Effector CD4-positive, alpha-beta T cell (primary cell): ENCODE results near the gene FIG4.
"Not testable (repeated sequence)": the region's sequence is repeated elsewhere in the genome, so short reads cannot be mapped to it uniquely, and the experiment has no call there.

Experiments
- DNase-seq: peaks from one replicate; pipeline ENCODE4 v3.0.0-alpha.2; 2020

FIG4 gene

DNA sequence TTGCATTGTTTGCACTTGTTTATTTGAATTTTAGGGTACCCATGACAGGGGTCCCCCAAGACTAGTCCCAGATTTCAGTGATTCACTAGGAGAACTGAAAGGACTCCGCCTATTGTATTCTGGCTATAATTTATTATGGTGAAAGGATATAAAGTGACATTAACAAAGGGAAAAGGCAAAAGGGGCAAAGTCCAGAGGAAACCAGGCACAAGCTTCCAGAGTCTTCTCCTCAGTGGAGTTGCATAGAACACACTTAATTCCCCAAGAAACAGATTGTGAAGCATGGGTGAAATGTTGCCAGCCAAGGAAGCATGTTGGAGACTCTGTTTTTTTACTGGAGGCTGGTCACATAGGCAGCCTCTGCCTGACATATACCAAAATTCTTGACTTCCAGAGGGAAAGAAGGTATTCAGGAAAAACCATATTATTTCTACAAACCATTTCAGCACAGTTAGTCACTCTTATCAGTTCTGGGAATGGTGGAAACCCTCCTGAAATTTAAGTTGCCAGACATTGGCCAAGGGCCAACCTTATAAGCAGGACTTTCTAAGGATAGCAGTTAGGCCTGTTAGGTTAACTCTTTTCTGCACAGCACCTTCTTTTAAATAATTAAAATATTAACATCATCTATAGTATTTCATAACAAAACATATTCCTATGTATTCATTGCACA is 71.8 kb downstream of the FIG4 start:
- no peak for DNase-seq

- DNase-seq: no peak
Observed at GRCh38 chr6:109766167-109766566, 75.1 kb downstream of the FIG4 start.

DNA sequence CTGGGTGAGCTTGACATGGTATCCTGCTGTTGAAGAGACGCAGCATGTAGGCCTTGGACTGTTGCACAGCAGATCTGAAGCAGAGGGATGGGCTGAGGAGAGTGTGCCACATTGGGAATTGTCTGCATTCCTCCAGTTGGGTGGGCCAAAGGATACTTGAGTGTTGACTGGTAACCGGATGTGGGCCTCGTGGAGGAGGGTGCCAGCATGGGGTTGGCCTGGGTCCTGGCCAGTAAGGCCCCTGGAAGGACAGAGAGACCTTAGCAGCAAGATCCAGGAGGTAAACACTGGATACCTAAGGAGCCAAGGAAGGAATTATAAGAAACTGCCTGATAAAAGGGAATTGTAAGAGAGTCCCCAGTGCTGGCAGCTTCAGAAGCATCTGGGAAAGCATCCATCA is 76.9 kb downstream of the FIG4 start:
- DNase-seq: no peak

GRCh38 chr6:109768485-109768884 is 77.4 kb downstream of the FIG4 start:
- no peak for DNase-seq

GRCh38 chr6:109769213-109769612 is 78.1 kb downstream of the FIG4 start:
- DNase-seq: no peak

DNA sequence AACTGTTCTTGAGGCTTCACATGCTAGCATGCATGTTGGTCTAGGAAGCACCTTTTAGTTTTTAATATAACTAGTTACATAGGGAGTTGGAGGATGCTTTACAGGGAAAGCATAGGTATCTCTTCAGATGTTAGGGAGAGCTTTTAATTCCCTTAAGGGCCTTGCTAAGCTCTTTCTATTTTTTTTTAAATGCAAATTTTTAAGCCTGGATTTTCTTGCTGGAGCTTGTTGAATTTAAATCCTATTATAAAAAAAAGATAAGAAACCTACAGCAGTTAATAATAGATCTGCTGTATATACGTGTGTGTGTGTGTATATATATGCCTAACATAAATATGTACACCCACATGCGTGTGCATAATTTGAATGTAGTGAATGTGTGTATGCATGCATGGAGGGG is 79.0 kb downstream of the FIG4 start:
- no peak for DNase-seq

DNA sequence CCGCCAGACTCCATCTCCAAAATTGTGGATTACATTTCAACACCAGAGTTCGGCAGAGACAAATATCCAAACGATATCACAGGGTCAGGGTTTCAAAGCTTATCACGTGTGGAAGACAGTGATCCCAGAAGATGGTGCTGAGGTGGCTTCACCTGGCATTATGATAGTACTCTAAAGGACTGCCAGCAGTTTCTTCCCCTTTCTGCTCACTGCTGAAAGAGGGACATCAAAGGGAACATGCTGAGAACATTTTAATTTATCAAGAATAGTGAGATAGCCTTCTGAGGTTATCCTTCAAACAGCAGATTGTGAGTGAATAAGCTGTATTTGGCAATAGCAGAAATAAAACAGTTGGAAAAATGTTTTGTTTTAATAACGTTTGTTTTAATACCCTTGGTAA is 79.7 kb downstream of the FIG4 start:
- DNase-seq: no peak

- not testable (repeated sequence) for DNase-seq
Observed at GRCh38 chr6:109771939-109772755, 81.1 kb downstream of the FIG4 start.

DNA sequence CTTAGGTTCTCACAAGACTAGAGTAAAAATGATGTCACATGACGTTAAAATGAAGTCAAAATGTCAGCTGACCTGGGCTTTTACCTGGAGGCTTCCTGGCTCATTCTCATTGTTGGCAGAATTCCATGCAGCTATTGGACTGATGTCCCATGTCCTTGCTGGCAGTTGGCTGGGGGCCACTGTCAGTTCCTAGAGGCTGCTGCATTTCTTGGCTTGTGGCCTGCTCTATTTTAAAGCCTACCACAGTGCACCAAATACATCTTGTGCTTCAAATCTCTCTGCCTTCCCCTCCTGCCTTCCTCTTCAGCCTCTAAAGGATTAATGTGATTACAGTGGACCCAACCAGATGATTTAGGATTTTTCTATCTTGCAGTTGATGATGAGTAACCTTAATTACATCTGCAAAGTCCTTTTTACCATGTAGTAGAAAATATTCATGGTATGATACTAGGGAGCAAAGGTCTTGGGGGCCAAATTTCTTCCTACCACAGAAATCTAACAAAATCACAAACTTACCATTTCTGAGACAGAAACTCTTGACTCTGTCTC is 81.9 kb downstream of the FIG4 start:
- DNase-seq: no peak

DNA sequence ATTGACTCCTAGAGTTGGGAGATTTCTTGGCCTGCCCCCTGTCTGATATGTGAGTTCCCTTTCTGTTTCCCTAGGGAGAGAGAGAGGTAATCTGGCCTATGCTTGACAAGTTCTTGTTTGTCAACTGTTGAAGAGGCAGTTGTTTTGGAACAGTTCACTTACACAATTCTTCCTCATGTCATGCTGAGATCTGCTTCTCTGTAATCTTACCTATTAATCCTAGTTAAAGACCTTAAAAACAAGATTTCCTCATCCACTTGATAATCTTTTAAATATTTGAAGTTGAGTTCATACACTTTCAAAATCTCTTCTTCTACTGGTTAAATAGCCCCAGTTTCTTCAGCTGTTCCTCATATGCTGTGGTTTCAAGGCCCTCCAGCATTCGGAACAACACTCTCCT is 89.9 kb downstream of the FIG4 start:
- DNase-seq: no peak

- no peak for DNase-seq
Observed at GRCh38 chr6:109782491-109782999, 91.4 kb downstream of the FIG4 start.

DNA sequence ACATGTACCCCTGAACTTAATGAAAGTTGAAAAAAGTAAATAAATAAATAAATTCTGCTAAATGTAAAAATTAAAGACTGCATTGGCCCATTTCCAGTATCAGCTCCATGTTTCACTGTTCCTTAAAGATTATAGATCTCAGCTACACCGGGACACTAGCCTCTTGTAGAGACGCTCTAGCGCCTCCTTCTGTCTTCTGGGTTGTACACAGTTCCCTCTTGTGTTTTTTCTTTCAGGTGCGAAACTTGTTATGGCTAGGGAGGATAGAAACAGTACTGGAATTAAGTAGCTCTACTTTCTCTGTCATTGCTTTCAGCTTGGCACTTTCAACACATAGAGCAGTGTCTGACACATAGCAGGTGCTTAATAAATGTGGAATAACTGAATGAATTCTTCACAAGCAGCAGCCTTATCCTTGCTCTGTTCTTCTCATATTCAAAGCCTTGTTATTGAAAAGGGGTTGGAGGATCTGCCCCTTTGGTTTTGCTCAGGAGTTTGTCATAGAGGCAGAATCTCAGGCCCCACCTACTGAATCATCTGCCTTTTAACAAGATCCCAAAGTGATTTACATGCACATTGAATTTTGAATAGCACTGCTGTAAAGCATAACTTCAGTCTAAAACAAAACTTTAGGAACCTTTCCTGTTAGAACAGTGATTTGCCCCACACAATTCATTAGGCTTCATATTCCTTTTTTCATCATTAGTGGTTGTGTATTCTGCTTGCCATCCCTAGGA is 92.3 kb downstream of the FIG4 start:
- no peak for DNase-seq

DNA sequence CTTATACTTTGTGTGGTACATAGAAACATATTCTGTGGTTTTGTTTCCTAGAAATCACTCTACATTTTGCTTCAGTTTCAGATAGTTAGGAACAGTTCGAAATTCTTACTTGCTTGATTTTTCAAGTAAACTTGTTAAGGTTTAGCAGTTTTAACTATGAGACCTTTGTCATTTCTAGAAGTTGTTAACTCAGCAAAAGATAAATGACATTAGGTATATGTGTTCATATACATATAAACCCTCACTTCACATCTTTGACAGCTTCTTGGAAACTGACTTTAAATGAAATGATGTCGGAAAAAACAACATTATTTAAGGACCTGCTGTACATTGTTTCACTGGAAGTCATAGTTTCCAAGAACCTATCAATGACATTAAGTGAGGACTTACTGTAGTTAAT is 96.2 kb downstream of the FIG4 start:
- DNase-seq: no peak

DNA sequence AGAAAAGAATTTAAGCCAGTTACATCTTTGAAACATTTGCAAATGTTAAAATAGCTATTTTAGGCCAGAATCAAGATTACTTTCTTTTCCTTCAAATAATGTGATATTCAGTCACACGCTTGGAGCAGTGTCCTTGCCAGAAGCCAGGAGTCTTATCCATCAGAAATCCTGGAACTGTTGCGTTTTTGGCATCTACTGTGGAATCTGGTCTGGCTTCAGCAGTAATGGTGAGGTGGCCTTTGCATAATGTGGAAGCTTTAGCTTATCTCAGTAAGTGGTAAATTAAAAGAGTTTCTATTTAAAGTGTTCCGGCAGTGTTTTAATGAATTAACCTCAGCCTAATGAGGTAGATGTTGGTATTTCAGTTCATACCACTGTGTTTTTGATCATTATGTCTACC is 97.6 kb downstream of the FIG4 start:
- no peak for DNase-seq

- no peak for DNase-seq
Observed at GRCh38 chr6:109790131-109790530, 99.0 kb downstream of the FIG4 start.

GRCh38 chr6:109791301-109791700 is 100.2 kb downstream of the FIG4 start:
- DNase-seq: no peak

DNA sequence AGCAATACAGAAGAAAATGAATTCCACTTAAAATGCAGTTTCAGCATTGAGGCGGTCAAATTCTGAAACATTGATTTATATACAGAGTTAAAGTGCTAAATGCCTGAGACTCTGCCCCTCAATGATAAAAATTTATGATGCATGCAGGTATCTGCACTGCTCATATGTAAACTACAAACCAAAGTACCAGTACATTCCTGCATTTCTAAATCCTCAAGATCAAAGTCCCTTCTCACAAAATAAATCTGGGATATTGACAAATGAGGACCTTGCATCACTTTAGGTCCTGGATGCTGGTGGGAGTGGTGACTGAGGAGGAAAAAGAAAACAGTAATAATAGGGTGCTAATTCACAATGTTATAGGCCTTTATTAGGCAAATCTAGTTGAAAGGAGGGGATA is 101.9 kb downstream of the FIG4 start:
- no peak for DNase-seq

DNA sequence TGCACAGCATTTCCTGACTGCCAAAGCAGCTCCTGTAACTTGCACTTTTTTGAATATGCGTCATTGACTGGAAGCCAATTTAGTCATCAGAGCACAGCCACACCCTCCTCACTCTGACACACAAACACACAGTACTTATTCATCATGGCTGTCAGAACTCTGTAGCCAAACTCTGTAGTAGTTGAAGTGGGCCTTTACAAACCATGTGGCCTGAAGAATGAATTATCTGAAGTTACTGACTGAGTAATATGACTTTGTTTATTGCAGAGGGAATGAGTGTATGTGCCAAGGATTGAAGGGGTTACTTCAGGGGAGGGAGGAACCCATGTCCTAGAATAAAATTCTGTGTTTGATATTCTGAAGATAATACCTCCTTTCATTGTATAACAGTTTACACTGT is 102.7 kb downstream of the FIG4 start:
- DNase-seq: no peak

DNA sequence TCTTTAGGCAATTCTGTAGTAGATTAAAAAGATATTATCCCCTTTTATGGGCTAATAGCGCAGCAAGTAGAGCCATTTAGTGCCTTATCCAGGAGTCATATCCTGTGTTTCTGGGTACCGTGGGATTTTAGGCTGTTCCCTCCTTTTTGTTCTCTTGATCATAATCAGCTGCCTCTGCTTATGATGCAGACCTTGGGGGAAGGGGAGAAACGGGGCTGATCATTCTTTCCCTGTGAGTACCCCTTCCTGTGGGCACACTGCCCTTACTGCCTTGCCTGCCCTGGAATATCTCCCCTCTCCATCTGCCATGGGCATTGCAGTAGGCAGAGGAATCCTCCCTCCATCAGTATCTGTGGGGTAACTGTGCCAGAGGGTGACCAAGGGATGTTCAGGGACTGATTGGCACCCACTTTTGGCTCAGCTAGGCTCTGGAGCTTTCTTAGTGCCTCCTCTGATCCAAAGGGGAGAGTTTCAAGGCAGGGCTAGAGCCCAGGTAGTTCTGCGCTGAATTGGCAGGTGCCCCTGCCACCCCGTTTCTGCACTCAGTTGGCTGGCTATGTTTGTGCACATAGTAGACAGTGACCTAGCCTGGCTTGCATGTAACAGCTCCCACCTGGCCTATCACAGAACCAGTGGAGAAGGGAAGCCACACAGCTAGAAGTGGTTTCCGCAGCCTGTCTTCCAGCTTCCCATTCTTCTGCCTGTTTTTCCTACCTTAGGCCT is 103.3 kb downstream of the FIG4 start:
- no peak for DNase-seq

- no peak for DNase-seq
Observed at GRCh38 chr6:109795994-109796555, 105.0 kb downstream of the FIG4 start.

GRCh38 chr6:109799129-109799528 is 108.0 kb downstream of the FIG4 start:
- no peak for DNase-seq

DNA sequence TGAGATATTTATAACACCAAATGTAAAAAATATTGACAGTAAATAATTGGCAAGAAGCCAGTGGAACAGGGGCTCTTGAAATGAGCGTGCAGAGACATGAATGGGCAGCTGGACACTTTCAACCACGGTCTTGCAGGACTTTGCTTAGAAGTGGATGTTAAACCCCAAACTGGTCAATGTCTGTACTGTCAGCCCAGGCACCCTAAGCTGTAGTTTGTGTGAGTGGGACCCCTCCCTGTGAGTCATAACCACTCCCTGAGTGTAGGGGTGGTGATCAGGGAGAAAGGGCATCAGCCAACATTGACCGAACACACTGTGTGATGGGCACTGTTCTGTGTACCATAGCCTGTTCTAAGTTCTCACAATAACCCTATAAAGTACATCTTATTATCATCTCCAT is 108.6 kb downstream of the FIG4 start:
- DNase-seq: no peak
